ENCODE measurements around the gene KCTD20.

- TF ChIP-seq, protein P1, sequence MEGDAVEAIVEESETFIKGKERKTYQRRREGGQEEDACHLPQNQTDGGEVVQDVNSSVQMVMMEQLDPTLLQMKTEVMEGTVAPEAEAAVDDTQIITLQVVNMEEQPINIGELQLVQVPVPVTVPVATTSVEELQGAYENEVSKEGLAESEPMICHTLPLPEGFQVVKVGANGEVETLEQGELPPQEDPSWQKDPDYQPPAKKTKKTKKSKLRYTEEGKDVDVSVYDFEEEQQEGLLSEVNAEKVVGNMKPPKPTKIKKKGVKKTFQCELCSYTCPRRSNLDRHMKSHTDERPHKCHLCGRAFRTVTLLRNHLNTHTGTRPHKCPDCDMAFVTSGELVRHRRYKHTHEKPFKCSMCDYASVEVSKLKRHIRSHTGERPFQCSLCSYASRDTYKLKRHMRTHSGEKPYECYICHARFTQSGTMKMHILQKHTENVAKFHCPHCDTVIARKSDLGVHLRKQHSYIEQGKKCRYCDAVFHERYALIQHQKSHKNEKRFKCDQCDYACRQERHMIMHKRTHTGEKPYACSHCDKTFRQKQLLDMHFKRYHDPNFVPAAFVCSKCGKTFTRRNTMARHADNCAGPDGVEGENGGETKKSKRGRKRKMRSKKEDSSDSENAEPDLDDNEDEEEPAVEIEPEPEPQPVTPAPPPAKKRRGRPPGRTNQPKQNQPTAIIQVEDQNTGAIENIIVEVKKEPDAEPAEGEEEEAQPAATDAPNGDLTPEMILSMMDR (IDR thresholded peaks at IDR 0.05) = no peak
- TF ChIP-seq EZH2phosphoT487 (IDR thresholded peaks at IDR 0.05) (no peak), EZH2 (IDR thresholded peaks at IDR 0.05) (no peak)
Measured at GRCh38 chr6:36459501-36459900, 16.7 kb downstream of the KCTD20 start.

Measured in neural progenitor cell (in vitro differentiated cells).